AG09319 (cell line): ENCODE measurements around the gene IGSF21.

Source experiments
- DNase-seq: peaks from one replicate; pipeline ENCODE4 v3.0.0-alpha.2; 2010; ENCODE audit warnings: low read depth; ENCODE audit errors: extremely low read depth
- CTCF ChIP-seq: IDR thresholded peaks from 2 replicates; pipeline ENCODE4 v1.5.1; 2011; ENCODE audit warnings: low read depth, mild to moderate bottlenecking, inconsistent platforms, low read length, moderate library complexity

Gene IGSF21

GRCh38 chr1:18307329-18307898 lies 199.8 kb downstream of the IGSF21 start:
- TF ChIP-seq CTCF, result no peak
- no peak for DNase-seq

- TF ChIP-seq CTCF, result no peak
- no peak for DNase-seq
Measured at GRCh38 chr1:18309552-18310155, 202.1 kb downstream of the IGSF21 start.

GRCh38 chr1:18312961-18313360 lies 205.4 kb downstream of the IGSF21 start:
- TF ChIP-seq CTCF, result no peak
- no peak for DNase-seq

GRCh38 chr1:18313523-18313922 lies 205.9 kb downstream of the IGSF21 start:
- TF ChIP-seq CTCF, result no peak
- no peak for DNase-seq

GRCh38 chr1:18314399-18314798 lies 206.8 kb downstream of the IGSF21 start:
- DNase-seq, result no peak
- TF ChIP-seq CTCF, result no peak

- DNase-seq, result no peak
- TF ChIP-seq CTCF, result no peak
Measured at GRCh38 chr1:18315449-18315848, 207.9 kb downstream of the IGSF21 start.

GRCh38 chr1:18316764-18317163 lies 209.2 kb downstream of the IGSF21 start:
- TF ChIP-seq CTCF, result no peak

More at GRCh38 chr1:18316764-18317163, 209.2 kb downstream of the IGSF21 start:
- DNase-seq, result no peak
